ENCODE measurements around the gene PTPRN2. TPM values are rescaled to one million over a fixed set of nuclear protein-coding genes. Genes with fewer than 3 reads are reported as not detected.
A peak's percentile ranks its signal among the peaks of the same experiment; 100 is the strongest.

The PTPRN2 gene
- total RNA-seq, 1 donor from 2014 or later = 2.4 TPM

DNA sequence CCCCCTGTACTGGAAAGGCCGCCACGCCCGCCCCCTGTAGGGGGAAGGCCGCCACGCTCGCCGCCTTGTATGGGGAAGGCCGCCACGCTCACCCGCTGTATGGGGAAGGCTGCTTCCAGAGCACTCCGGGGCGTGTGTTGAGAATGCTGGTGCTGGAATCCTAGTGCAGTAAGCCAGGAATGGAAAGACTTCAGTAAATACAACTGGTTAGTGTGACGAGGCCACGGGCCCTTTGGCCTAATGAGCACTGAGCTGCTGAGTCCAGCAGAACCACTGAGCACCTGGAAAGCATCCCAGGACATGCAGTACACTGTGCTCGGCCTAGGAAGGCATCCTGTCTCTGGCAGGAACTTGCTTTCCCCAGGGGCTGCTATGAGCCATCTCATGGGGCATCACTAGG lies 398.9 kb downstream of the PTPRN2 start:
- no peak for DNase-seq (ENCODE audit: low read depth in 2 of 2)

DNA sequence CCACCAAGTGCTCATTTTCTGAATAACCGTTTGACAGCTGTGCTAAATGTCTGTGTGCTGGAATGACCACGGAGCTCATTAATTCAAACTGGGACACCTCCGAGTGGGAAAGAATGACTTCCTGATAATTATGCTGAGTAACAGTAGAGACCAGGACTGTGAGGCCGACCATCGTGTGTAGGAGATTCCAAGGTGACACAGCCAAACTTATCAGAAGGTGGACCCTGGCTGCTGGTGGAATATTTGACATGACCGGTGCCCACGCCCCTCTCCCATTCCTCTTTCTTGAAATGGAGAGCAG lies 400.0 kb downstream of the PTPRN2 start:
- DNase-seq (ENCODE audit: low read depth in 2 of 2) = no peak

DNA sequence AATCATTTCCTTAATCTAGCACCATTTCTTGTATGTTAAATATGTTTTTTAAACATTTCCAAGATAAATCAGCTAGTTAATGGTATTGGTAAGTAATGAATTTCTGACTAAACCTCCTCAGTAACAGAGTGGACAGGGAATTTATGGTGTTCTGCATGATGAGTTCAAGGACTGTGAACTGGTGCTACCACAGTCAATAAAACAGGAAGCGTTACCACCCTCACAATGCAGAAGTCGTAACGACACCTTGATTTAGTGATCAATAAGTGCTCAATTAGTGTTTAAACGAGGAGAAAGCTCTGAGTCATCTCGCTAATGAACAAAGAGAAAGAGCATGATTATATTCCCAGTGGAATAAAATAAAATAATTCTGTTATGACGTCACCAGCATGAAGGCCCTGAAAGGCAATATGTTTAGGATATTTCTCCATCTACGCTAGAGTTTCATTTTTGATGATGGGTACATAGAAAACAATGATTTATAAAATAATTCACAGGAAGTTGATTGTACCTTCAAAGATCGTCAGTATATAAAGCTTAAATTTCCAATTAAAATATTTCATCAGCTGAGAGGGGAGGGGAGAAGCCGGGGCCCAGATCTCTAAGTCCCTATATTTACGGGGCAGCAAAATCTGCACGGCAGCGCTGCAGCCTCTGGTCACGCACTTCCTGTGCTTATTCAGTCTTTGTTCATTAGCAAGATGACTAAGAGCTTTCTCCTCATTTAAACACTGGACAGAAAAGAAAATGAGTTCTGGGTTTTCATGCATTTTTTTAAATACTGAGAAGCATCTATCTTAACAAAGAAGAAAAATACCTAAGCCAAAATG lies 400.5 kb downstream of the PTPRN2 start:
- DNase-seq (ENCODE audit: low read depth in 2 of 2) = no peak

DNA sequence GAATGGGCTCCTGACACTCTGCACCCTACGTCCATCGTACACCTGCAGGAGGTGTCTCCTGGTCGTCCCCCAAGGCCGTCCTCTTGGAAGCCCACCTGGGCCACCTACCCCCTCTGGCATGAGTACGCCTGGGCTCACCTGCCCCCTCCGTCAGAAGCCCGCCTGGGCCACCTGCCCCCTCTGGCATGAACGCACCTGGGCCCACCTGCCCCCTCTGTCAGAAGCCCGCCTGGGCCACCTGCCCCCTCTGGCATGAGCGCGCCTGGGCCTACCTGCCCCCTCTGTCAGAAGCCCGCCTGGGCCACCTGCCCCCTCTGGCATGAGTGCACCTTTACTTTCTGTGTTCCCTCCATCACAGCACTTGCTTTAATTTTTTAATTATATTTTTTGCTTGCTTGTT lies 401.2 kb downstream of the PTPRN2 start:
- no peak for DNase-seq (ENCODE audit: low read depth in 2 of 2)

DNA sequence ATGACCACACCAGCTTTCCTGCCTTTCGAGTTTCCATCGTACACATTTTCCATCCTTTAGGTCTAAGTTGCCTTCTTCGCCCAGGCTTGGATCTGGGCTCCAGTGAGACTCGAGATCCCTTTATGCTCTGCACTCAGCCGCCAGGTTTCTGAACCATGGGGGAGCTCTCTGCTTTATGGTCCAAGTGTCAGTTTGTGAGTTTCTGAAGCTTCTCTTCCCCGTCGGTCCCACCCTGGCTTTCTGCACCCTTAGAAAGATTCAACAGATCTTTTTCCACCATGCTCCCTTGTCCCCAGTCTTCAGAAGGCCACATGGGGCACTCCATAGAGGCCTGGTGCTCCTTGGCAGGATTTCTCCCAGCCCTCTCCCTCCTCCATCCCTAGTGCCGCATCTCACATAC lies 402.0 kb downstream of the PTPRN2 start:
- DNase-seq (ENCODE audit: low read depth in 2 of 2) = no peak

DNA sequence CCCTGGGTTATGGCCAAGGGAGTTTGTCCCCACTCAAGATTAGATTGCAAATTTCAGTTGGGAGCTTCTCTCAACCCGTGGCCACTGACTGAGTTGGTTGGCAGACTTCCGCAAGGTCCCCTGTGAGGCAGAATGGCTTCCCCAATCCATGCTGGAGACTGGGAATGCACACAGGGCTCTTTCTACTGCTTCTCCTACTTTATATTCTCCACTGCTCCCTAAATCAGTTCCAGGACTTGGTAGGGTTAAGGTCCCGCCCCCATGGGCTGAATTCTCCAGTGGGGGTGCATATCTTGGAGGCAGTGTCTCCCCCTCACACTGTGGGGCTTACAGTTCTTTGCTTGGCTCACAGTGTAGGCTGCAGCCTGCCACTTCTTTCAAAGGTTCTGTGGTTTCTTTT lies 404.2 kb downstream of the PTPRN2 start:
- no peak for DNase-seq (ENCODE audit: low read depth in 2 of 2)

DNA sequence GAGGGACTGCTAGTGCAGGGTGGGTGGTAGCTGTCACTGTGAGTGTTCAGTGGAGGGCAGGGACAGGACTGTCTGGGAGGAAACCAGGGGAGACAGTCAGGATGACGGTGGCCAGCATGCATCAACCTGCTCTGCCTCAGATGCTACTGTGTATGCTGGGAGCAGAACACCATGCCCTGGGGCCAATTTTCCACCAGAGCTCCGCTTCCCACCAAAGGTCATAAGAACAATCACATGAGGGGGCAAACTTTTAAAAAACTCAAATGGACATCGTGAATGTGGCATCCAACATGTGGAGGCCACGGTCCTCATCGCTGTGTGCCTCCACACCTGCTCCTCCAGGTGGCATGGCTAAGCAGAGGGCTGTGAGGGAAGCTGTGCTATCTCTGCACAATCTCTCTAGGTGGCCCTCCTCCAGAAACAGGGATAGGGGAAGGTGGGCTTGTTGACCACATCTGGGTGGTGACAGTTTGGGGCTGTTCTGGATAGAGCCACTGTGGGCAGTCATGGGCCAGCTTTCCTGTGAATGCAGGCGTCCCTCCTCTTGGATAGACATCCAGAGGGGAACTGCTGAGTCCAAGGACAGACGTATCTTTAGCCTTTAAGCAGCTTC lies 411.0 kb downstream of the PTPRN2 start:
- DNase-seq (ENCODE audit: low read depth in 2 of 2) = no peak

DNA sequence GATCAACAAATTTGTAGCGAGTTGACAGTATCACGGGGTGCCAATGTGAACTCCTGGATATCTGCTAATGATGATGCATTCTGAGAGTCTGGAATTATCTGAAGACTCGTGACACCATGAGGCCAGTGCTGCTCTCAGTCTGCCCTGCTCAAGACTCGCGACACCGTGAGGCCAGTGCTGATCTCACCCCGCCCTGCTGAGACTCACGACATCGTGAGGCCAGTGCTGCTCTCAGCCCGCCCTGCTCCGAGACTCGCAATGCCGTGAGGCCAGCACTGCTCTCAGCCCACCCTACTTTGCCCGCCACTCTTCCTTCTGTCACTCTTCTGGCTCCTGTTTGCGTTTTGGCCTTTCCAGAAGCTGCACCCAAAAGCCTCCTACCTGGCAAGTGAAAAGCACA lies 411.8 kb downstream of the PTPRN2 start:
- no peak for DNase-seq (ENCODE audit: low read depth in 2 of 2)

DNA sequence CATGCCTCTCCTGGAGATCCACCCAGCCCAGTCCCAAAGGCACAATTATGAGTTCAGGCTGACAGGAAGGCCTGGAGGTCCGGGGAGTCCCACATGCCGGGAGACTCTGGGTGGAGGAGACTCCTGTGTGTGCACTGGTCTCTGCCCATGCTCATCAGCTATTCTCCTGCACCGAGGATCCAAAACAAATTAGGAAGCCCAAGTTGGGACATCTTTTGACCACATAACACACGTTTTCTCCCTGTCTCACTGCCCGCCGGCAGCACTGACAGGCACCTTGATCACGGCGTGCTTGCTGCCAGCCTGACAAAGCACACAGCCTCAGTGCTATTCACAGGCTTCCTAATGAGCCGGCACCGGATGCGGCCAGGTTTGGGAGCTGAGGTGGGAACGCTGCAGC lies 412.7 kb downstream of the PTPRN2 start:
- DNase-seq (ENCODE audit: low read depth in 2 of 2) = no peak

DNA sequence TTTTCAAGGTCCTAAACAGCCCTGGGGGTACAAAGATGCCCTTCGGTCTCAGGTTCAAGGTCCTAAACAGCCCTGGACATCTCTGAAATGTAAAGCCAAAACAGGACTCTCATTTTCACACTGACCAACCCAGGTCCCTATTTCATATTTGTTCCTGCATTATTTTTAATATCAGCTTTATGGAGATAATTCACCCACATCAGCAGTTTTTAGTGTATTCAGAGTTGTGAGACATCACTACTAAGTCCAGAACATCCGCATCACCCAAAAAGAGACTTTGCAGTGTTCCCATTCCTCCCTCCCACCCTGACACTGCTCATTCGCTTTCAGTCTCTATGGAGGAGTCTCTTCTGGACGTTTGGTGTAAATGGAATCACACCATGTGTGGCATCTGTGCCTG lies 420.2 kb downstream of the PTPRN2 start:
- DNase-seq (ENCODE audit: low read depth in 2 of 2) = no peak

DNA sequence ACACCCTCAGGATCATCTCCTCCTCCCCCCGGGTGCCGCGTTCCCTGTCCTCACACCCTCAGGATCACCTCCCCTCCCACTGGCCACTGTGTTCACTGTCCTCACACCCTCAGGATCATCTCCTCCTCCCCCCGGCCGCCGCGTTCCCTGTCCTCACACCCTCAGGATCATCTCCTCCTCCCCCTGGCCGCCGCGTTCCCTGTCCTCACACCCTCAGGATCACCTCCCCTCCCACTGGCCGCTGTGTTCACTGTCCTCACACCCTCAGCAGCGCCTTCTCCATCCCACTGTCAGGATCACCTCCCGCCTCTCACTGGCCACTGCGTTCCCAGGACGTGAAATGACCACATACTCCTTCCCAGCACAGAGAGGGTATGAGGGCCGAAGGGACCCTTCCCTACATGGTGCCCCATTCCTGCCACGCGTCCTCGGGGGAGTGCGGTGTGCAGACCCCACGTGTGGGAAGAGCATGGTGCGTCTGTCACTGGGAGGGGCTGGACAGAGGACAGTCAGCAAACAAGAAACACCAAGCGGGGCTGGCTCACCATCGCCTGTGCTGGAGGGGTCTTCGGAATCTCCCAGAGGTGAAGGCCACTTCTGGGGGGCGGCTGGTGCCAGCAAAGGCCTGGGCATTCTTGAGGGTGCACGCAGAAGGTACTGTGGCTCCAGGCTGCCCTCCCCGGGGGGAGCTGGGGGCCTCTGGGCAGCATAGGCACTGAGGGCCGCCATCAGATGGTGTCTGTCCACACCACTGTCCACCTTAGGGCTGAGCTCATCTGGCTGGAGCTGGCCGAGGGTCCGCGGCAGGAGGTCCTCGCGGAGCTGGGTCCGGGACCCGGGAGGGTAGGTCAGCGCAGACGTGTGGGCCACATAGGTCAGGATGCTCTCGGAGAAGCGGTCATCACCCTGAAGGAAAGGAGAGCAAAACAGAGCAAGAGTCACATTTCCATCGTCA lies 421.0 kb downstream of the PTPRN2 start:
- DNase-seq (ENCODE audit: low read depth in 2 of 2) = no peak

DNA sequence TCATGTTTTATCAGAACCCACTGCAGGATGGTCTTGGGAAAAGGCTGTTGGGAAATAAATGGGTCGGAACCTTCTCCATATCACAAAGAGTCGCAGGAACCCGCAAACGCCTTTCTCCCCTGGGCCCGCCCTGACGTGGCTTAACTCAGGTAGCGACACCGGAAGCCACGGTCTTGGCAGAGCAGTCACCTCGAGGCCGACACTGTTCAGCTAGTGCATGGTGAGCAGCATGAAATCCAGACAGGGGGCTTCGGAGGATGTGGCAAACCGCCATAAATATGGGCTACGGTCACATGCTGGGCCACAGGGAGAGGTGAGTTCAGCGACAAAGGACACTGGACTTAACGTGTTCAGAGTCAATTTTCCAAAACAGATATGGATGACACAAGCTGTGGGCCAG lies 421.9 kb downstream of the PTPRN2 start:
- DNase-seq (ENCODE audit: low read depth in 2 of 2) = no peak

DNA sequence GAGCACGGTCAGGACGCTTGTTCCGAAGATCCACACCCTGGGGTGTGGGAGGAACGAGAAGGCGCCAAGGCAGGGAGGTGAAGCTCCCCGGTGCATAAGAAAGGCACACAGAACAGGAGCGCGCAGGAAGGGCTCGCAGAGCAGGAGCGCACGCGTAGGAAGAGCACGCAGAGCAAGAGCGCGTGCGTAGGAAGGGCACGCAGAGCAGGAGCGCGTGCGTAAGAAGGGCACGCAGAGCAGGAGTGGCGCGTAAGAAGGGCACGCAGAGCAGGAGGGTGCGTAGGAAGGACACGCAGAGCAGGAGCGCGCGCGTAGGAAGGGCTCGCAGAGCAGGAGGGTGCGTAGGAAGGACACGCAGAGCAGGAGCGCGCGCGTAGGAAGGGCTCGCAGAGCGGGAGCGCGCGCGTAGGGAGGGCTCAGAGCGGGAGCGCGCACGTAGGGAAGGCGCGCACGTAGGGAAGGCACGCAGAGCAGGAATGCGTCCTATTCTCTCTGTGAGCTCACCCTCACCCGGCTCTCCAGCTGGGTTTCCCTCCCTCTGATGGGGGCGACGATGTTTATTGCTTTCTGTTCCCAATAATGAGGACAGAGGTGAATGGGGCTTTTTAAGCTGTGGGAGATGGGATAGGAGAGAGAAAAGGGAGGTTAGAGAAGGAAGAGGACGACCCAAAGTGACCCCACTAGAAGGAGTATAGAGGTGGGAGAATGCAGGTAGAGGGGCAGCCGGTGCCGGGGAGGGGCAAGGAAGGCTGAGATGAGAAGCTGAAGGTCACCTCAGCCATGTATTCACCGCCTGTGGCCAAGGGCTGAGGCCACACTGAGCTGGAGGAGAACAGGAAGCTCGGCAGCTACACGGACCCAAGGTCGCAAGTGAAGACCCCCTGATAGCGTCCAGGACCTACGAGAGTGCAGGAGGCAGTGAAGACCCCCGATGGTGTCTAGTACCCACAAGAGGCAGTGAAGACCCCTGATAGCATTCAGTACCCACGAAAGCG lies 423.2 kb downstream of the PTPRN2 start:
- no peak for DNase-seq (ENCODE audit: low read depth in 2 of 2)

DNA sequence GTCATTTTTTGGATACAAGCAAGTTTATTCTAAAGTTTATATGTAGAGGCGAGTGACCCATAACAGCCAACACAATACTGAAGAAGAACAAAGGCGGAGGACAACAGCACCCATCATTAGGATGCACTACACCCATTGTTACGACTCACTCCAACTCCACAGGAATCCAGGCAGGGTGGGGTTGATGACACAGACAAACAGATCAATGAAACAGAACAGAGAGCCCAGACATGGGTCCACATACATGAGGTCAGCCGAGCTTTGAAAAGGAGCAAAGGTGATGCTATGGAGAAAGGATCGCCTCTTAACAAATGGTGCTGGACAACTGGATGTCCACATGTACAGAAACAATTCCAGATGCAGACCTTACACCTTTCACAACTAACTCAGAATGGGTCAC lies 426.4 kb downstream of the PTPRN2 start:
- no peak for DNase-seq (ENCODE audit: low read depth in 2 of 2)

DNA sequence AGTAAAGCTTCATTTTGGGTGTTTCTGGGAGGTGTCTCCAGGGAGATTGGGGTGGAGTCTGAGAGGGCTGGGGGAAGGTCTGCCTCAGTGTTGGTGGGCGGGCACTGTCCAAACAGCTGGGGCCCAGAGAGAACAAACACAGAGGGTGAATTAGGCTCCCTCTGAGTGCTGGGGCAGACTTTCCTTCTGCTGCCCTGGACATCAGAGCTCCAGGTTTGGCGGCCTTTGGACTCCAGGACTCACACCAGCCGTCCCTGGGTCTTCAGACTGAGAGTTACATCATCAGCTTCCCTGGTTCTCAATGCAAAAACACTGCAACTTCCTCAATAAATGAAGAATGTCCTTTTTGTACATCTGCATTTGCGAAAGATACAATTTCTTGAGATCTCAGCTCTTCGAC lies 427.4 kb downstream of the PTPRN2 start:
- no peak for DNase-seq (ENCODE audit: low read depth in 2 of 2)

DNA sequence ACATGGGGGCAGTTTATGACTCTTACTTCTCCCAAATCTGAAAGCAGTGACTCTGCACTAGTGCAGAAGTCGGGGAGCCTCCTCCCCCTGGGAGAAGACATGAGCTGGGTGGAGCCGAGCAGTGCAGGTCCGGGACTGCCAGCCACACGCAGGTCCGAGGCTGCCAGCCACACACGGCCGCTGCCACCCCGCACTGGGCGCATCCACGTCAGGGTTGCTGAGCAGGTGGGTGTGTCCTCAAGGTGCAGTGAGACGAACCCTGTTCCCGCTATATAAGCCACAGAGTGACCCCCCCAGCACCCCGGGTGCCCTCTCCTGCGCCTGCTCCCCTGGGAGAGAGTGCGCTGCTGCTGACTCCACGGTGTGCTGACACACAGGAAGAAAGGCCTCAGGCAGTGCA lies 430.2 kb downstream of the PTPRN2 start:
- no peak for DNase-seq (ENCODE audit: low read depth in 2 of 2)

DNA sequence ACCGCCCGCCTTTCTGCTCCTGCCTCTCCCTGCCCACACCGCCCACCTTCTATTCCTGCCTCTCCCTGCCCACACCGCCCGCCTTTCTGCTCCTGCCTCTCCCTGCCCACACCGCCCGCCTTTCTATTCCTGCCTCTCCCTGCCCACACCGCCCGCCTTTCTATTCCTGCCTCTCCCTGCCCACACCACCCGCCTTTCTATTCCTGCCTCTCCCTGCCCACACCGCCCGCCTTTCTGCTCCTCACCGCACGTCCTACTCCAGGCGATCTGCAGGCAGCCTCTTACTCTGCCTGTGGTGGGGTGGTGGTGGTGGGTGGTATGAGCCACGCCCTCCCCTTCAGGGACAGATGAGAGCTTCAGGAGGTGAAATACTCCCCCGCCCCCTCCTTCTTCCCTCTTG lies 436.4 kb downstream of the PTPRN2 start:
- DNase-seq (ENCODE audit: low read depth in 2 of 2) = peak in 1 of 2 donors; percentile 45

DNA sequence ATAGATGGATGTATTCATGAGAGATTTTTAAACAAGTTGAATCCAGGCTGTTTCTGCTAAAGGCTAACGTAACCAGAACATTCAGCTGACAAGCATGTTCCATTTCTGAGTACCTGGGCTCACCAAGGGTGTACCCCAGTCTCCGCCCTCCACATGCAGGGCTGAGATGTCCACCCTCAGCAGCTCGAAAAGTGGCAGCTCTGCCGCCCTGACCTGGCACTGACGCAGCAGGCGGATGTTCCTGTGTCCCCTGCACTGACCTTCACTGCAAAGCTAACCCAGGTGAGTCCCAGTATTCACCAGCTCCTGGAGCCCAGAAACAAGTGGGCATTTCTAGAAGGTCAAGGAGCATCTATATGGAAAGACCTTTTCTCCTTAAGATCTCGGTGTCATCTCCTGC lies 437.4 kb downstream of the PTPRN2 start:
- no peak for DNase-seq (ENCODE audit: low read depth in 2 of 2)

DNA sequence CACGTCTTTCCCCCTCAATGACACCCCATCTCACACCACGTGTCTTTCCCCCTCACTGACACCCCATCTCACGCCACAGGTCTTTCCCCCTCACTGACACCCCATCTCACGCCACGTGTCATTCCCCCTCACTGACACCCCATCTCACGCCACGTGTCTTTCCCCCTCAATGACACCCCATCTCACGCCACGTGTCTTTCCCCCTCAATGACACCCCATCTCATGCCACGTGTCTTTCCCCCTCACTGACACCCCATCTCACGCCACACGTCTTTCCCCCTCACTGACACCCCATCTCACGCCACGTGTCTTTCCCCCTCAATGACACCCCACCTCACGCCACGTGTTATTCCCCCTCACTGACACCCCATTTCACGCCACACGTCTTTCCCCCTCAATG lies 440.2 kb downstream of the PTPRN2 start:
- peak in 1 of 2 donors; percentile 35 for DNase-seq (ENCODE audit: low read depth in 2 of 2)

DNA sequence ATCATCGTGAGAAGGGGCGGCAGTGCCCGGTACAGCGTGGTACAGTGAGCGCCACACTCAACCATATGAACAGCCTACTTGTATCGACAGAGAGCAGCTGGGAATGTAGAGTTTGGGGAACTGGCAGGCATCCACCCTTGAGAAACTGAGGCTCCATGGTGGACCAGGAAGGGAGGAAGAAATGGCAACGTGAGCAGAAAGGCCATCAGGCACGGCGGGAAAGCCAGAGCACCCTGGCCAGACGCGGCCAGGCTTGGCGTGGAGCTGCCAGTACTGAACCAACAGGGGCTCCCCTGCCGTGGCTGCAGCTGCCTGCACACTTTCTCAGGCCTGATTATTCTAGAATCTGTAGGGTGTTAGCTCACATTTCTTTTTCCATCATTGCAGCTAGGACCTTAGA lies 442.3 kb downstream of the PTPRN2 start:
- DNase-seq (ENCODE audit: low read depth in 2 of 2) = no peak
